ENCODE measurements around the gene TCL1B. TPM values are rescaled to one million over a fixed set of nuclear protein-coding genes. Genes with fewer than 3 reads are reported as not detected.
A peak's percentile ranks its signal among the peaks of the same experiment; 100 is the strongest.

The TCL1B gene
- total and polyA plus RNA-seq, 2 experiments from 2014 or later = 5.5 to 6.0 TPM

DNA sequence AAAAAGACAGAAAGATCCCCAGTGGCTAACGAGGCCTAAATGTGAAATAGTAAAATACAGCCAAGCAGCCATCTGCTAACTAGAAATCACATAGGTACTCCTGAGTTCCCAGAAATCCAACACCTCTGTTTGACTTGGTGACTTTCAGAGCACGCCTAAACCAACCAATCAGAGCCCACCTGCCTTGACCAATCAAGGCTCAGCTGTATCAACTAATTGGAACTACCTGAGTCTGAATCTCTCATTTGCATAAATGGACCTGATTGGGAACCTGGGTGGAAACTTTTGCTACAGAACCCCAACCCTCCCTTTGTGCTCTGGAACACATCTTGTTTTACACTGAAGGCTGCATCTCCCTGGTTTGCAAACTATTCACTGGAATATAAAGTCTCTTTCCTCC lies 5.1 kb upstream of the TCL1B start (continued):
- TF ChIP-seq, protein P1, sequence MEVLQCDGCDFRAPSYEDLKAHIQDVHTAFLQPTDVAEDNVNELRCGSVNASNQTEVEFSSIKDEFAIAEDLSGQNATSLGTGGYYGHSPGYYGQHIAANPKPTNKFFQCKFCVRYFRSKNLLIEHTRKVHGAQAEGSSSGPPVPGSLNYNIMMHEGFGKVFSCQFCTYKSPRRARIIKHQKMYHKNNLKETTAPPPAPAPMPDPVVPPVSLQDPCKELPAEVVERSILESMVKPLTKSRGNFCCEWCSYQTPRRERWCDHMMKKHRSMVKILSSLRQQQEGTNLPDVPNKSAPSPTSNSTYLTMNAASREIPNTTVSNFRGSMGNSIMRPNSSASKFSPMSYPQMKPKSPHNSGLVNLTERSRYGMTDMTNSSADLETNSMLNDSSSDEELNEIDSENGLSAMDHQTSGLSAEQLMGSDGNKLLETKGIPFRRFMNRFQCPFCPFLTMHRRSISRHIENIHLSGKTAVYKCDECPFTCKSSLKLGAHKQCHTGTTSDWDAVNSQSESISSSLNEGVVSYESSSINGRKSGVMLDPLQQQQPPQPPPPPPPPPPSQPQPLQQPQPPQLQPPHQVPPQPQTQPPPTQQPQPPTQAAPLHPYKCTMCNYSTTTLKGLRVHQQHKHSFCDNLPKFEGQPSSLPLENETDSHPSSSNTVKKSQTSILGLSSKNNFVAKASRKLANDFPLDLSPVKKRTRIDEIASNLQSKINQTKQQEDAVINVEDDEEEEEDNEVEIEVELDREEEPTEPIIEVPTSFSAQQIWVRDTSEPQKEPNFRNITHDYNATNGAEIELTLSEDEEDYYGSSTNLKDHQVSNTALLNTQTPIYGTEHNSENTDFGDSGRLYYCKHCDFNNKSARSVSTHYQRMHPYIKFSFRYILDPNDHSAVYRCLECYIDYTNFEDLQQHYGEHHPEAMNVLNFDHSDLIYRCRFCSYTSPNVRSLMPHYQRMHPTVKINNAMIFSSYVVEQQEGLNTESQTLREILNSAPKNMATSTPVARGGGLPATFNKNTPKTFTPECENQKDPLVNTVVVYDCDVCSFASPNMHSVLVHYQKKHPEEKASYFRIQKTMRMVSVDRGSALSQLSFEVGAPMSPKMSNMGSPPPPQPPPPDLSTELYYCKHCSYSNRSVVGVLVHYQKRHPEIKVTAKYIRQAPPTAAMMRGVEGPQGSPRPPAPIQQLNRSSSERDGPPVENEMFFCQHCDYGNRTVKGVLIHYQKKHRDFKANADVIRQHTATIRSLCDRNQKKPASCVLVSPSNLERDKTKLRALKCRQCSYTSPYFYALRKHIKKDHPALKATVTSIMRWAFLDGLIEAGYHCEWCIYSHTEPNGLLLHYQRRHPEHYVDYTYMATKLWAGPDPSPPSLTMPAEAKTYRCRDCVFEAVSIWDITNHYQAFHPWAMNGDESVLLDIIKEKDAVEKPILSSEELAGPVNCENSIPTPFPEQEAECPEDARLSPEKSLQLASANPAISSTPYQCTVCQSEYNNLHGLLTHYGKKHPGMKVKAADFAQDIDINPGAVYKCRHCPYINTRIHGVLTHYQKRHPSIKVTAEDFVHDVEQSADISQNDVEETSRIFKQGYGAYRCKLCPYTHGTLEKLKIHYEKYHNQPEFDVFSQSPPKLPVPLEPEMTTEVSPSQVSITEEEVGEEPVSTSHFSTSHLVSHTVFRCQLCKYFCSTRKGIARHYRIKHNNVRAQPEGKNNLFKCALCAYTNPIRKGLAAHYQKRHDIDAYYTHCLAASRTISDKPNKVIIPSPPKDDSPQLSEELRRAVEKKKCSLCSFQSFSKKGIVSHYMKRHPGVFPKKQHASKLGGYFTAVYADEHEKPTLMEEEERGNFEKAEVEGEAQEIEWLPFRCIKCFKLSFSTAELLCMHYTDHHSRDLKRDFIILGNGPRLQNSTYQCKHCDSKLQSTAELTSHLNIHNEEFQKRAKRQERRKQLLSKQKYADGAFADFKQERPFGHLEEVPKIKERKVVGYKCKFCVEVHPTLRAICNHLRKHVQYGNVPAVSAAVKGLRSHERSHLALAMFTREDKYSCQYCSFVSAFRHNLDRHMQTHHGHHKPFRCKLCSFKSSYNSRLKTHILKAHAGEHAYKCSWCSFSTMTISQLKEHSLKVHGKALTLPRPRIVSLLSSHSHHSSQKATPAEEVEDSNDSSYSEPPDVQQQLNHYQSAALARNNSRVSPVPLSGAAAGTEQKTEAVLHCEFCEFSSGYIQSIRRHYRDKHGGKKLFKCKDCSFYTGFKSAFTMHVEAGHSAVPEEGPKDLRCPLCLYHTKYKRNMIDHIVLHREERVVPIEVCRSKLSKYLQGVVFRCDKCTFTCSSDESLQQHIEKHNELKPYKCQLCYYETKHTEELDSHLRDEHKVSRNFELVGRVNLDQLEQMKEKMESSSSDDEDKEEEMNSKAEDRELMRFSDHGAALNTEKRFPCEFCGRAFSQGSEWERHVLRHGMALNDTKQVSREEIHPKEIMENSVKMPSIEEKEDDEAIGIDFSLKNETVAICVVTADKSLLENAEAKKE (CRISPR knock-in tag; IDR thresholded peaks at IDR 0.05) = no peak
- TF ChIP-seq POLR2AphosphoS5 (IDR thresholded peaks at IDR 0.05; ENCODE audit: low read depth) = no peak
- TF ChIP-seq, protein P2, sequence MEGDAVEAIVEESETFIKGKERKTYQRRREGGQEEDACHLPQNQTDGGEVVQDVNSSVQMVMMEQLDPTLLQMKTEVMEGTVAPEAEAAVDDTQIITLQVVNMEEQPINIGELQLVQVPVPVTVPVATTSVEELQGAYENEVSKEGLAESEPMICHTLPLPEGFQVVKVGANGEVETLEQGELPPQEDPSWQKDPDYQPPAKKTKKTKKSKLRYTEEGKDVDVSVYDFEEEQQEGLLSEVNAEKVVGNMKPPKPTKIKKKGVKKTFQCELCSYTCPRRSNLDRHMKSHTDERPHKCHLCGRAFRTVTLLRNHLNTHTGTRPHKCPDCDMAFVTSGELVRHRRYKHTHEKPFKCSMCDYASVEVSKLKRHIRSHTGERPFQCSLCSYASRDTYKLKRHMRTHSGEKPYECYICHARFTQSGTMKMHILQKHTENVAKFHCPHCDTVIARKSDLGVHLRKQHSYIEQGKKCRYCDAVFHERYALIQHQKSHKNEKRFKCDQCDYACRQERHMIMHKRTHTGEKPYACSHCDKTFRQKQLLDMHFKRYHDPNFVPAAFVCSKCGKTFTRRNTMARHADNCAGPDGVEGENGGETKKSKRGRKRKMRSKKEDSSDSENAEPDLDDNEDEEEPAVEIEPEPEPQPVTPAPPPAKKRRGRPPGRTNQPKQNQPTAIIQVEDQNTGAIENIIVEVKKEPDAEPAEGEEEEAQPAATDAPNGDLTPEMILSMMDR (conservative IDR thresholded peaks at IDR 0.05; ENCODE audit: low read depth in 2 of 2) = no peak
- no peak for TF ChIP-seq CREB1 (CRISPR knock-in tag; IDR thresholded peaks at IDR 0.05; ENCODE audit: low read depth)
- no peak for TF ChIP-seq EZH2phosphoT487 (IDR thresholded peaks at IDR 0.05; ENCODE audit: unreplicated experiment)

DNA sequence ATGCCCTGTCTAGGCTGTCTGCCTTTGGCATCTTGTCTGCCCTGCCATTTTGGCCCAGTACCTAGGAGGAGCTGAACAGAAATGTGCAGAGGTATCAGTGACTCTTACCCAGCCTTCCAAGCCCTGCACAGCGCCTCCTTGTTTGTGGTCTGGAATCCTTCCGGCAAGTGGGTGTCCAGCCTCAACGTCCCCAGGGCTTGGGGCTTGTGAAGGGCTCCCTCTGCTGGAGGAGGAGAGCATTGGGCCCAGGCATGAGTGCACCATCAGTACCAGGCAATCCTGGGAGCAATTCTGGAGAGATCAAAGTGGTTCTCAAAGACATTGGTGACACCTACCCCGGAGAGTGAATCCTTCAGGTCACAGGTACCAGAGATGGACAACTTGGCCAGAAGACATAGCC lies 2.4 kb upstream of the TCL1B start:
- no peaks in the 10 kb centered on the region for H3K27me3 ChIP-seq (ENCODE audit: insufficient read depth)
- H3K9me2 ChIP-seq (ENCODE audit: insufficient read depth) = peaks cover 9% of the 10 kb centered on the region; the same call in 1 of the 2 replicates
- no peaks in the 10 kb centered on the region for H3F3A ChIP-seq (replicated peaks; ENCODE audit: low read depth)
- H3K9me3 Mint-ChIP-seq = no peaks in the 10 kb centered on the region
- peaks cover 29% of the 10 kb centered on the region for H3K4me1 Mint-ChIP-seq
- H3K4me3 ChIP-seq = no peak overlapping the region
- H3K27me3 Mint-ChIP-seq (ENCODE audit: insufficient read depth, low read depth, poor library complexity) = peaks cover 8% of the 10 kb centered on the region
- H3K79me2 ChIP-seq (replicated peaks; ENCODE audit: insufficient read depth) = no peaks in the 10 kb centered on the region
- no peak overlapping the region for H2AFZ ChIP-seq
- H3K4me2 ChIP-seq = no peak overlapping the region
- H3K36me3 ChIP-seq (ENCODE audit: insufficient read depth) = no peaks in the 10 kb centered on the region
- DNase-seq (ENCODE audit: low spot score) = peak; percentile 75
- no peaks in the 10 kb centered on the region for H4K20me1 ChIP-seq (replicated peaks; ENCODE audit: insufficient read depth)
- no peak overlapping the region for H3K27ac ChIP-seq (ENCODE audit: low read depth)
- no peak overlapping the region for H3K27ac Mint-ChIP-seq
- H3K4me3 Mint-ChIP-seq = no peak overlapping the region
- peak; percentile 64 for ATAC-seq
- H3K36me3 Mint-ChIP-seq (ENCODE audit: low read depth) = no peaks in the 10 kb centered on the region; the same call in 2 of the 3 replicates
- peaks cover 16% of the 10 kb centered on the region for H3K4me1 ChIP-seq (ENCODE audit: insufficient read depth)
- TF ChIP-seq, protein P1 (CRISPR knock-in tag; IDR thresholded peaks at IDR 0.05) = no peak
- TF ChIP-seq ZNF114 (CRISPR knock-in tag; IDR thresholded peaks at IDR 0.05) = no peak
- no peak for TF ChIP-seq CREB1 (CRISPR knock-in tag; IDR thresholded peaks at IDR 0.05; ENCODE audit: low read depth)
- no peak for TF ChIP-seq ZNF331 (CRISPR knock-in tag; IDR thresholded peaks at IDR 0.05; ENCODE audit: low read depth)
- no peak for TF ChIP-seq EZH2phosphoT487 (IDR thresholded peaks at IDR 0.05; ENCODE audit: unreplicated experiment)
- no peak for TF ChIP-seq NANOG (IDR thresholded peaks at IDR 0.05; ENCODE audit: borderline replicate concordance)
